ENCODE measurements around the gene TBC1D22A. TPM values are rescaled to one million over a fixed set of nuclear protein-coding genes. Genes with fewer than 3 reads are reported as not detected.

Gene TBC1D22A
- total RNA-seq, 4 donors from 2014 or later: 18.8 to 25.2 (median 23.1) TPM

DNA sequence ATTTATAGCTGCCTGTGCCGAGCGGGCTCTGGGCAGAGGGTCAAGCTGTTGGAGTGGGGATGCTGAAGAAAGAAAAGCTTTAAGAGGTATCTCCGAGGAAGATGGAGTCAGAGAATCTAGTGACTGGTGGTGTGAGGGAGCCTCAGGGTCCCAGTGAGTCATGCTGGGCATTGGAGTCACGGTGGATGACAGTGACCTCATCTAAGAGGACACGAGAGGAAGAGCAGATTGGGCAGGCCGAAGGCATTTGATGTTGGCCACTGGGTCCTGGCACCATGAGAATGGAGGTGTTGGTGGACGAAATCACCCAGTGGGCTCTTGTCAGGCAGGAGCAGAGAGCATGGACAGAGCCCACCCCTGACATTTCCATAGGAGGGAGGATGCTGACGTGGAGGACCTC lies 68.4 kb downstream of the TBC1D22A start:
- Histone ChIP-seq H3K9me3 (peaks cover 0 to 9% (median 0%) of the 10 kb centered on the region in 3 donors), H3K36me3 (peaks cover 0 to 9% of the 10 kb centered on the region in 2 donors), H3K27me3 (no peaks in the 10 kb centered on the region), H3K4me3 (no peak overlapping the region), H3K4me1 (peaks cover 22% of the 10 kb centered on the region in 2 donors), H3K27ac (no peak overlapping the region)
- TF ChIP-seq, protein P1, sequence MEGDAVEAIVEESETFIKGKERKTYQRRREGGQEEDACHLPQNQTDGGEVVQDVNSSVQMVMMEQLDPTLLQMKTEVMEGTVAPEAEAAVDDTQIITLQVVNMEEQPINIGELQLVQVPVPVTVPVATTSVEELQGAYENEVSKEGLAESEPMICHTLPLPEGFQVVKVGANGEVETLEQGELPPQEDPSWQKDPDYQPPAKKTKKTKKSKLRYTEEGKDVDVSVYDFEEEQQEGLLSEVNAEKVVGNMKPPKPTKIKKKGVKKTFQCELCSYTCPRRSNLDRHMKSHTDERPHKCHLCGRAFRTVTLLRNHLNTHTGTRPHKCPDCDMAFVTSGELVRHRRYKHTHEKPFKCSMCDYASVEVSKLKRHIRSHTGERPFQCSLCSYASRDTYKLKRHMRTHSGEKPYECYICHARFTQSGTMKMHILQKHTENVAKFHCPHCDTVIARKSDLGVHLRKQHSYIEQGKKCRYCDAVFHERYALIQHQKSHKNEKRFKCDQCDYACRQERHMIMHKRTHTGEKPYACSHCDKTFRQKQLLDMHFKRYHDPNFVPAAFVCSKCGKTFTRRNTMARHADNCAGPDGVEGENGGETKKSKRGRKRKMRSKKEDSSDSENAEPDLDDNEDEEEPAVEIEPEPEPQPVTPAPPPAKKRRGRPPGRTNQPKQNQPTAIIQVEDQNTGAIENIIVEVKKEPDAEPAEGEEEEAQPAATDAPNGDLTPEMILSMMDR (IDR thresholded peaks at IDR 0.05 in 4 of 5, conservative IDR thresholded peaks at IDR 0.05 in 1 of 5): no peak
- no peak for TF ChIP-seq POLR2A (IDR thresholded peaks at IDR 0.05)
- intact Hi-C loops (cut with DNase I; ENCODE audit: low total_unique reads): no loop called here
- no peak for ATAC-seq
- in situ Hi-C loops (cut with MboI; ENCODE audit: low sequenced_read_pairs in 4 of 4): no loop called here
- no peak for DNase-seq

DNA sequence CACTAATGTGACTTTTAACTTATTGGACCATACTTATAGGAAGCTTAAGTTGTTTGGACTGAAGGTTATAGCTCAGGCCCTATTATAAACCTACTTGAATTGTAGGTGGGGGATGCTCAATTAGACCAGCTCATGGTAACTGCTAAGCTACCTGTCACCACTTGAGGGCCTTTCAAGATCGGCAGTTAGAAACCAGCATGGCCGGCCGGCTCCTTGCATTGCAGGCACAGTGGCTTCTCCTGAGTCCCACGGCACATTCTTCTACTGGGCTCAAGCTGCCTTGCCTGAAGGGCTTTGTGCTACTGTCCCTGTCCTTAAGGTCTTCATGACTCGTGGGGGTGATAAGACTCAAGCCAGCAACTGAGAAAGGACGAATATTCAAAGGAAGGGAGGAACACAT lies 70.8 kb downstream of the TBC1D22A start:
- TF ChIP-seq, protein P1 (IDR thresholded peaks at IDR 0.05 in 4 of 5, conservative IDR thresholded peaks at IDR 0.05 in 1 of 5): no peak
- no peak for TF ChIP-seq POLR2A (IDR thresholded peaks at IDR 0.05)
- no peak overlapping the region for H3K27ac ChIP-seq
- H3K27me3 ChIP-seq: no peaks in the 10 kb centered on the region
- peaks cover 0 to 9% (median 0%) of the 10 kb centered on the region in 3 donors for H3K9me3 ChIP-seq
- H3K4me3 ChIP-seq: no peak overlapping the region
- intact Hi-C loops (cut with DNase I; ENCODE audit: low total_unique reads) (no loop called here), in situ Hi-C loops (cut with MboI; ENCODE audit: low sequenced_read_pairs in 4 of 4) (no loop called here)
- H3K4me1 ChIP-seq: peaks cover 22% of the 10 kb centered on the region in 2 donors
- peaks cover 0 to 9% of the 10 kb centered on the region in 2 donors for H3K36me3 ChIP-seq
- ATAC-seq: no peak
- no peak for DNase-seq

DNA sequence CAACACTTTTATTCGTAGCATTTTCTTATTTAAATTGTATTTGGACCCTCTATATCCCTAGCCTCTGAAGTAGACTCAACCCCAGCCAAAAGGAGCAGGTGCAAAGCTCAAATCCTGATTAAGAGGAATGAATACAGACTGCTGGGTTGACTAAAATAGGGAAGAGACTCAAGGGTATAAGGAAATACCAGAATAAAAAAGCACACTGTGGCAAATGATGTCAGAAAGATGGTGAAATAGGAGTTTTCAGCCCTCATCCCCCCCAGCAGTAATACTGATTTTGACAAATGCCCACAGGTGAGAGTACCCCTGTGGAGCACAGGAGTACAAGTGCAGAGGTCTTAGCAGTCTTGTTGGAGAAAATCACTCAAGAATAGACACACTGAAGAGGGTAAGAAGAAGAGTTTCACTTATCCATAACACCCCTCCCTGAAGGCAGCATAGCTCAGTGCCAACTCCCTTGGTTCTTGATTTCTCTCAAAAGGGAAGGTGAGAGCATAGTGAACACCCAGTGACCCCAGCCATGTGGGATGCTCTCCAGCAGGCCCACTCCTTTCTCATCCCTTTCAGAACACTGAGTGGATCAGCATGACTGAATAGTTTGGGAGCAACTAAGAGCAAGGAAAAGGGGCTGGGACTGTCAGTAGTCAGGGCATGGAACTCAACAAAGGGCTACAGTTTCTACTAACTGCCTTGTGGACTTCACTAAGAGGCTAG lies 71.7 kb downstream of the TBC1D22A start:
- Histone ChIP-seq H3K4me3 (no peak overlapping the region), H3K9me3 (peaks cover 0 to 9% (median 0%) of the 10 kb centered on the region in 3 donors), H3K36me3 (peaks cover 0 to 9% of the 10 kb centered on the region in 2 donors), H3K27me3 (no peaks in the 10 kb centered on the region), H3K27ac (no peak overlapping the region), H3K4me1 (peaks cover 13 to 14% of the 10 kb centered on the region in 2 donors)
- no peak for ATAC-seq
- intact Hi-C loops (cut with DNase I; ENCODE audit: low total_unique reads) (no loop called here), in situ Hi-C loops (cut with MboI; ENCODE audit: low sequenced_read_pairs in 4 of 4) (no loop called here)
- DNase-seq: no peak
- no peak for TF ChIP-seq POLR2A (IDR thresholded peaks at IDR 0.05)
- TF ChIP-seq, protein P1 (IDR thresholded peaks at IDR 0.05 in 4 of 5, conservative IDR thresholded peaks at IDR 0.05 in 1 of 5): no peak

DNA sequence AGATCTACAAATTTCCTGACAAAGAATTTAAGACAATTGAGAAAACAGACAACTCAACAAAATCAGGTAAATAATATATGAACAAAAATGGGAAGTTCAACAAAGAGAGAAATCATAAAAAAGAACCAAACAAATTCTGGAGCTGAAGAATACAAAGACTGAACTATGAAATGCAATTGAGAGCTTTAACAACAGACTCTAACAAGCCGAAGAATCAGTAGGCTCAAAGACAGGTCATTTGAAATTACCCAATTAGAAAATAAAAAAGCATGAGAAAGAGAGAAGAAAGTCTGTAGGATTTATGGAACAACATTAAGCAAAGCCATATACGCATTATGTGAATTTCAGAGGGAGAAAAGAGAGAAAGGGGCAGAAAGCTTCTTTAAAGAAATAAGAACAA lies 72.8 kb downstream of the TBC1D22A start:
- in situ Hi-C loops (cut with MboI; ENCODE audit: low sequenced_read_pairs in 4 of 4) (no loop called here), intact Hi-C loops (cut with DNase I; ENCODE audit: low total_unique reads) (no loop called here)
- TF ChIP-seq, protein P1 (IDR thresholded peaks at IDR 0.05 in 4 of 5, conservative IDR thresholded peaks at IDR 0.05 in 1 of 5): no peak
- no peak for TF ChIP-seq POLR2A (IDR thresholded peaks at IDR 0.05)
- DNase-seq: no peak
- H3K4me1 ChIP-seq: peaks cover 2% of the 10 kb centered on the region in 2 donors
- no peak overlapping the region for H3K27ac ChIP-seq
- H3K27me3 ChIP-seq: no peaks in the 10 kb centered on the region
- no peak overlapping the region for H3K4me3 ChIP-seq
- peaks cover 0 to 9% of the 10 kb centered on the region in 2 donors for H3K36me3 ChIP-seq
- ATAC-seq: no peak
- H3K9me3 ChIP-seq: peaks cover 0 to 9% (median 0%) of the 10 kb centered on the region in 3 donors

Measured in gastrocnemius medialis (tissue), 4 donors.